Measurements from ENCODE around the gene HOXA1.

HOXA1 gene

DNA sequence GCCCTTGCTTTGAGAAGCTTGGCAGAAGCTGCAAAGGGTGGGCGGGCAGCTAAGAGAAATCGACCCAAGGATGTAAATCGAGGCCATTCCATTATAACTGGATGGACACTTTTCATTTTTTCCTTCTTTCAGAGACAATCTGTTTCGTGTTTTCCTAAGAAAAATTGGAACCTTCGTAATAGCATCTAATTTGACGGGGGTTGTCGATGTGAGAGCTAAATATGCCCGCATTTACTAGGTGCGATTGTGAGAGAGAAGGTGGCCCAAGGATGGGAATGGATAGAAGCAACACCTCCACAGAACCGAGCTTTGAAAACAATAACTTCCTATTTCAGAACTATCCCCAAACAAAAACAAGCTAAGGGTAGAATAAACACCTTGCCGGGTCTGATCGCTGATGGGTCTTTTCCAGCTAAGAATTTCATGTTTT, 35.6 kb upstream of the HOXA1 start:
- Histone ChIP-seq H3K27ac (ENCODE audit: low read length, poor library complexity, severe bottlenecking) (peak overlapping the region; percentile 0), H2BK5ac (ENCODE audit: low read depth, low read length, poor library complexity, severe bottlenecking) (no peak overlapping the region), H3K27me3 (ENCODE audit: control insufficient read depth in 1 of 2, insufficient read depth in 1 of 2, low read length in 2 of 2) (no peaks in the 10 kb centered on the region), H4K91ac (ENCODE audit: low read length) (peak overlapping the region; percentile 76), H3K14ac (ENCODE audit: low read length in 2 of 2) (no peak overlapping the region), H2BK15ac (ENCODE audit: low read depth, poor library complexity, severe bottlenecking) (no peak overlapping the region), H3K23ac (ENCODE audit: low read length in 2 of 2) (no peak overlapping the region), H3K79me1 (replicated peaks; ENCODE audit: low read length, poor library complexity, severe bottlenecking) (no peaks in the 10 kb centered on the region), H3K4ac (ENCODE audit: low read depth in 1 of 2, low read length in 2 of 2) (no peak overlapping the region), H3K4me3 (ENCODE audit: insufficient read depth in 1 of 2, low read depth in 1 of 2, low read length in 2 of 2) (peak overlapping the region; percentile 67 to 83), H3K9ac (ENCODE audit: low read length) (peak overlapping the region; percentile 87), H3K4me2 (ENCODE audit: low read length, poor library complexity, severe bottlenecking) (peak overlapping the region; percentile 51), H2AK5ac (ENCODE audit: low read length, severe bottlenecking) (no peak overlapping the region), H4K8ac (ENCODE audit: low read length) (peak overlapping the region; percentile 77), H3K36me3 (ENCODE audit: control insufficient read depth in 1 of 2, insufficient read depth in 2 of 2, low read depth in 1 of 2, low read length in 2 of 2) (peaks cover 0 to 5% of the 10 kb centered on the region in 2 experiments), H3K18ac (ENCODE audit: low read depth in 1 of 2, low read length in 2 of 2) (peak overlapping the region in 1 of 2 experiments; percentile 67), H3K4me1 (ENCODE audit: control insufficient read depth, insufficient read depth, low read depth, low read length) (peaks cover 10% of the 10 kb centered on the region), H2BK120ac (ENCODE audit: low read depth, low read length) (no peak overlapping the region), H3K9me3 (ENCODE audit: control insufficient read depth, low read length) (no peaks in the 10 kb centered on the region), H2BK12ac (ENCODE audit: low read length in 2 of 2) (no peak overlapping the region), H2AFZ (ENCODE audit: low read depth, low read length) (no peak overlapping the region)
- no peak for DNase-seq
- WGBS, result 38% methylated on average over 10 of the region's 12 CpGs

DNA sequence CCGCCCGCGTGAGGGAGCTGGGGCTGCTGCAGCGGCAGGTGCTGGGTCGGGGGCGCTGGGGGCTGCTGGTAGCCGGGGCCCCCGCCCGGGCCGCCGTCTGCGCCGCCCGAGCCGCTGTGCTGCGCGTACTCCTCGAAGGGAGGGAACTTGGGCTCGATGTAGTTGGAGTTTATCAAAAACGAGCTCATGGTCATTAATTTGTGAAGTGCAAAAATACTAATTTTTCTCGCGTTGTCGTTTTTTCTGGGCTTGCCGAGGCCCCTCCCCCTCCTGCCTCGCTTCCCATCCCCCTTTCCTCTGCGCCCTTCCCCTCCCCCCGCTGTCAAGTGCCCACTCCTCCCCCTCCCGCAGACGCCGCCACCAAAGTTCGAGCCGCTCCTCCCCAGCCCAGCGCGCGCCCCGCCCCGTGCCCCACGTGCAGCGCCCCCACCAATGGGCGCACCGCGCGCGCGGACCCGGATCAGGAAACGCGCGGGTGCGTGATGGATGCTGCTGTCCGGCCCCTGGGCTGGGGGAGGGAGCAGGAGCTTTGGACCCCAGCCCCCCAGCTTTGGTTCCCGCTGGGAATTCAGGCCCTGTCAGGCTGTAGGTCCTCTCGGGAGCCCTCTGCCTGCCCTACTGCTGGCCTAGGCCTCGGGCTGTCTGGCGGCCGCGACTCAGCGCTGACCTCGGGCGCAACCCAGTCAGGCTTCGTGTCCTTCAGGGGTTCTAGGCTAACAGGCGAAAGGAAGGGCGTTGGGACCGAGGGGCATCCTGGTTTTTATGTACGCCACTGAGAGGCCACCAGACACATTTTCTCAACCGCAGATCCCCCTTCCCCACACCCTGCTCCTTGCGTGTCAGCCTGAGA, 35.0 kb upstream of the HOXA1 start, which contains the start of gene HOXA4:
Gene HOXA4, minus strand, starts transcription at position 218 of the 850 bp plus-strand sequence. Its CDS starts 24 bp downstream, at position 194.
- no peak within 1 kb of the TSS for H2BK120ac ChIP-seq (ENCODE audit: low read depth, low read length)
- H3K9me3 ChIP-seq (ENCODE audit: control insufficient read depth, low read length), result no peaks in the 10 kb centered on the region
- H3K4me1 ChIP-seq (ENCODE audit: control insufficient read depth, insufficient read depth, low read depth, low read length), result peaks cover 8% of the 10 kb centered on the region
- H3K79me1 ChIP-seq (replicated peaks; ENCODE audit: low read length, poor library complexity, severe bottlenecking), result no peaks in the 10 kb centered on the region
- peaks cover 0 to 5% of the 10 kb centered on the region in 2 experiments for H3K36me3 ChIP-seq (ENCODE audit: control insufficient read depth in 1 of 2, insufficient read depth in 2 of 2, low read depth in 1 of 2, low read length in 2 of 2)
- peak within 1 kb of the TSS; percentile 67 to 83 for H3K18ac ChIP-seq (ENCODE audit: low read depth in 1 of 2, low read length in 2 of 2)
- H3K4me2 ChIP-seq (ENCODE audit: low read length, poor library complexity, severe bottlenecking), result peak within 1 kb of the TSS; percentile 55
- H2BK15ac ChIP-seq (ENCODE audit: low read depth, poor library complexity, severe bottlenecking), result peak within 1 kb of the TSS; percentile 82
- H3K14ac ChIP-seq (ENCODE audit: low read length in 2 of 2), result peak within 1 kb of the TSS in 1 of 2 experiments; percentile 56
- peak within 1 kb of the TSS; percentile 58 for H2BK5ac ChIP-seq (ENCODE audit: low read depth, low read length, poor library complexity, severe bottlenecking)
- no peak within 1 kb of the TSS for H2AK5ac ChIP-seq (ENCODE audit: low read length, severe bottlenecking)
- under 1% methylated on average over 50 of the region's 67 CpGs for WGBS
- peak; percentile 76 for DNase-seq
- peak within 1 kb of the TSS; percentile 76 for H4K91ac ChIP-seq (ENCODE audit: low read length)
- H2AFZ ChIP-seq (ENCODE audit: low read depth, low read length), result peak within 1 kb of the TSS; percentile 83
- peak within 1 kb of the TSS; percentile 77 to 83 for H3K4me3 ChIP-seq (ENCODE audit: insufficient read depth in 1 of 2, low read depth in 1 of 2, low read length in 2 of 2)
- peak within 1 kb of the TSS in 1 of 2 experiments; percentile 62 for H3K4ac ChIP-seq (ENCODE audit: low read depth in 1 of 2, low read length in 2 of 2)
- H4K8ac ChIP-seq (ENCODE audit: low read length), result peak within 1 kb of the TSS; percentile 81
- H3K27me3 ChIP-seq (ENCODE audit: control insufficient read depth in 1 of 2, insufficient read depth in 1 of 2, low read length in 2 of 2), result no peaks in the 10 kb centered on the region
- H3K27ac ChIP-seq (ENCODE audit: low read length, poor library complexity, severe bottlenecking), result peak within 1 kb of the TSS; percentile 49
- peak within 1 kb of the TSS in 1 of 2 experiments; percentile 32 for H2BK12ac ChIP-seq (ENCODE audit: low read length in 2 of 2)
- no peak within 1 kb of the TSS for H3K23ac ChIP-seq (ENCODE audit: low read length in 2 of 2)
- H3K9ac ChIP-seq (ENCODE audit: low read length), result peak within 1 kb of the TSS; percentile 87

DNA sequence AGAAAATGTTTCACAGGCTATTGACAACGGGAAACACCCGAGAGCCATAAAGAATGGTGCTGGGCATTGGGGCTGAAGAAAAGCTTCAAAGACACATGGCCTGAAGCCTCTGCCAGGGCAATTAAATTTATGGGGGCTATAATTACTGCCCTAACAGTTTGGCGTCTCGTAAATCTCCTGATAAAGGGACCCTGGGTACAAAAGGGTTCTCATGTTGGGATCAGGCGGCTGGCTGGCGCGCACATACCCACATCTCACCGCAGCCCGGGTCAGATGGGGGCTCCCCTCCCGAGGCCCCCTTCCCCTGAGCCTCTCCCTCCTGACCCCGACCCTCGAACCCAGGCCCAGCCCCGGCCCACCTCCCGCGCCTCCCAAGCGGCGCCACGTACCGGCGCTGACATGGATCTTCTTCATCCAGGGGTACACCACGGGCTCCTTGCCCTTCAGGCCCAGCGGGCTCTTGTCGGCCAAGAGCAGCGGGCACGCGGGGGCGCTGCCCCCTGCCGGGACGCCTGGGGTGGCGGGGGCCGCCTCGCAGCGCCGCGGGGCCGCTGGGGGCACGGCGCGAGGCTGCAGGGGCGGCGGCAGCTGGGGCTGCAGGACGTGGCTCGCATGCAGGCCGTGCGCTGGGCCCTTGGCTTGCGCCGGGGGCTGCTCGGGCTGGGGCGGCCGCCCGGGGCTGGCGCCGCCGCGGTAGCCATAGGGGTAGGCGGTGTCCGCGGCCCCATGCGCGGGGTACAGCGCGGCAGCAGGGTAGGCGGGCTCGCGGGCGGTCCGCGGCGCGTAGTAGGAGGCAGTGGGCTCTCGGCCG, 34.1 kb upstream of the HOXA1 start:
- Histone ChIP-seq H3K4me2 (ENCODE audit: low read length, poor library complexity, severe bottlenecking) (peak overlapping the region; percentile 55), H3K9me3 (ENCODE audit: control insufficient read depth, low read length) (no peaks in the 10 kb centered on the region), H3K27ac (ENCODE audit: low read length, poor library complexity, severe bottlenecking) (no peak overlapping the region), H4K91ac (ENCODE audit: low read length) (no peak overlapping the region), H3K4me3 (ENCODE audit: insufficient read depth in 1 of 2, low read depth in 1 of 2, low read length in 2 of 2) (peak overlapping the region; percentile 73 to 77), H2AFZ (ENCODE audit: low read depth, low read length) (peak overlapping the region; percentile 51), H2BK5ac (ENCODE audit: low read depth, low read length, poor library complexity, severe bottlenecking) (peak overlapping the region; percentile 58), H2BK15ac (ENCODE audit: low read depth, poor library complexity, severe bottlenecking) (no peak overlapping the region), H3K23ac (ENCODE audit: low read length in 2 of 2) (no peak overlapping the region), H3K14ac (ENCODE audit: low read length in 2 of 2) (peak overlapping the region in 1 of 2 experiments; percentile 56), H3K79me1 (replicated peaks; ENCODE audit: low read length, poor library complexity, severe bottlenecking) (no peaks in the 10 kb centered on the region), H3K36me3 (ENCODE audit: control insufficient read depth in 1 of 2, insufficient read depth in 2 of 2, low read depth in 1 of 2, low read length in 2 of 2) (peaks cover 0 to 11% of the 10 kb centered on the region in 2 experiments), H2BK120ac (ENCODE audit: low read depth, low read length) (no peak overlapping the region), H4K8ac (ENCODE audit: low read length) (peak overlapping the region; percentile 81), H3K4ac (ENCODE audit: low read depth in 1 of 2, low read length in 2 of 2) (no peak overlapping the region), H3K18ac (ENCODE audit: low read depth in 1 of 2, low read length in 2 of 2) (peak overlapping the region in 1 of 2 experiments; percentile 72), H2BK12ac (ENCODE audit: low read length in 2 of 2) (peak overlapping the region in 1 of 2 experiments; percentile 7), H2AK5ac (ENCODE audit: low read length, severe bottlenecking) (no peak overlapping the region), H3K27me3 (ENCODE audit: control insufficient read depth in 1 of 2, insufficient read depth in 1 of 2, low read length in 2 of 2) (no peaks in the 10 kb centered on the region), H3K9ac (ENCODE audit: low read length) (peak overlapping the region; percentile 77), H3K4me1 (ENCODE audit: control insufficient read depth, insufficient read depth, low read depth, low read length) (peaks cover 14% of the 10 kb centered on the region)
- WGBS, result 4% methylated on average over 66 of the region's 72 CpGs
- DNase-seq, result peak; percentile 7
